Ovary (tissue), 3 donors: ENCODE data around the gene EEF1A2.

Experiments
- CTCF ChIP-seq, 3 donors: fragments of 450-650 bp in 2 of 3; fragments of 200-600 bp in 1 of 3; IDR thresholded peaks; one replicate each; pipeline versions ENCODE4 v1.5.1 to v1.8.0; 2016 to 2022; ENCODE audit warnings: antibody characterized with exemption in 3 of 3, mild to moderate bottlenecking in 1 of 3
- EP300 ChIP-seq: sonication (generic); formaldehyde crosslinking; IDR thresholded peaks from one replicate; pipeline ENCODE4 v1.6.1; 2017; ENCODE audit warnings: antibody characterized with exemption
- POLR2A ChIP-seq: fragments of 450-650 bp; IDR thresholded peaks from one replicate; pipeline ENCODE4 v1.6.1; 2017; ENCODE audit warnings: antibody characterized with exemption, mild to moderate bottlenecking, moderate library complexity
- donor health status: DM: no; HTN: no; CAD: no.

GRCh38 chr20:63543131-63543530, 44.2 kb upstream of the EEF1A2 start:
- TF ChIP-seq POLR2A, result no peak
- TF ChIP-seq CTCF (IDR thresholded peaks at IDR 0.05), result no peak
- TF ChIP-seq EP300, result no peak
